ENCODE data around the gene DHX35.

GRCh38 chr20:38982291-38982690, 20.1 kb downstream of the DHX35 start:
- TF ChIP-seq CTCF (conservative IDR thresholded peaks at IDR 0.05; ENCODE audit: low read length) (no peak), EZH2phosphoT487 (IDR thresholded peaks at IDR 0.05; ENCODE audit: borderline replicate concordance, low read depth, low read length) (no peak)
